Stimulated activated naive CD4-positive, alpha-beta T cell (primary cell): ENCODE measurements around the gene DYNLRB1.

Source experiments
- DNase-seq, 6 experiments: peaks; one replicate each; lab custom pipeline; 2025; lab: John Stamatoyannopoulos, UW

DYNLRB1 gene

GRCh38 chr20:34579191-34579978 is 63.2 kb downstream of the DYNLRB1 start:
- DNase-seq, result no peak

DNA sequence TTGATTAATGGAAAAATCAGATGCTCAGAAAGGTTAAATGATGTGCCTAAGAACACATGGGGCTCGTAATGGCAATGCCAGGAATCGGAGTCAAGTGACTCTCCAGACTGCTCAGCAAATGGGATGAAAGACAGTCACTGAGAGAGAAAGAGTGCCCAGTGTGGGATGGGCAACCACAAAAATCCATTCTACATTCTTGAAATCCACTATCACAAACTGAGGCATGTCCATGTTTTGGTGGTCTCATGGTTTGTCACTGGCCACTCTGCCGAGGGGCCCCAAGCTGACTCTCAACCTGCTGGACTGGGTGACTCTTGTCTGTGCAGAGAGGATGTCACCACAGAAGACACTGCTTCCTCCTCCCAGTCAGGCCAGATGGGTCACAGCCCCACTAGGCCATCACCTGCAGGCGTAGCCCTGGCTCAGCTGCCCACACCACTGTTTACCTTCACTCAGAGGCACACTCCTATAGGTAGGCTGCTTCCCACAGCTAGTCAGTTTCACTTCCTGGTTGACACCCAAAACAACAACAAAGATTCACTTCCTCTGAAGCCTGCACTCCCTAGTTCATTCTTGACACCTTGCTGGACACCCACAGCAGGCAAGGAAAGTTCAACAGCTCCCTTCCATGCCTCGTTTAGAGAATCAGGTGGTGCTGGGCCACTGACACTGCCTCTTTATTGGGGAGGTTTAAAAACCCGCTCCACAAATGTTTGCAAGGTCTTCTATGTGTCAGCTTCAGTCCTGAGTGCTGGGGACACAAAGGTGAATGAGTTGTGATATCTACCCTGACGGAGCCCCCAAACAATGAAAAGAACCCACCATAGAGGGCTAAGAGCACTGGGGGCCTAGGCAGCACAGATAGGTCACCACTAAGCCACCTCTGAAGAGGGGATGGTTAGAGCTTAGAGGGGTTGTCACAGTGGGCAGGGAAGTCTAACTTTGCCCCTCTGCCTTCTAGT is 64.0 kb downstream of the DYNLRB1 start:
- DNase-seq, result no peak

DNA sequence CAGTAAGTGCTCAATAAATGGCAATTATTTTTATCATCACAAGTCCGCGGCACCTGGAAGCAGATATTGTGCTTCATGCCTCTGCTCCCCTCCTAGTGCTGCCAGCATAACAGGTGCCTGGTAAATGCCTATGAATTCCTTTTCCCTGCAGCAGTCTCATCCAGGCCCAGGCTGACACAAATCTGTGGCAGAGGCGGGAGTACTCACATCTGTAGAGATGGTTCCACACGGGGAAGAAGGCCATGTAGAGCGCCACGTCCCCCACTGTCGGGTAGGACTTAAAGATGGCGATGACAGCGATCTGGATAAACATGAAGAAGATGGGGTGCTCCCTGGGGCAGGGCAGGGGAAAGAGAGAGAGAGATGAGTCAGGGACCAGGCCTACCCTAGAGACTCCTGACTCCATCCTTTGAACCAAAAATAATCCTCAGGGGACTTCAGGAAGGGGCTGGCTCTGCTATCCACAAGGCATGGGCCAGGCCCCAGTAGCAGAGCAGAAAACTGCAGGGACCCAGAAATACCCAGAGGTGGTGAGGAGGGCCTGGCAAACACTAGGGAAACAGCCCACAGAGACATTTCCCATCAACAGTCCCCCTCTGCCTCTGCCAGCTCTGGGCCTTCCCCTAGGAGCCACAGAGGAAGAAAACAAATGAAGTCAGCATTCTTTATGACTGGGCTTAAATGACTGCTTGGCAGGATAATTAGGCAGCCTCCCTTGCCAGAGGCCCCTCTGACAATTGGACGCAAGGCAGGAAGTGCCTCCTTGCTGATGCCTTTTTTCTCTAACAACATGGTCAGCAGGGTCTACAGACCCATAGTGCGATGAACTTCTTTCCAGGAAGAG is 65.3 kb downstream of the DYNLRB1 start:
- no peak for DNase-seq

DNA sequence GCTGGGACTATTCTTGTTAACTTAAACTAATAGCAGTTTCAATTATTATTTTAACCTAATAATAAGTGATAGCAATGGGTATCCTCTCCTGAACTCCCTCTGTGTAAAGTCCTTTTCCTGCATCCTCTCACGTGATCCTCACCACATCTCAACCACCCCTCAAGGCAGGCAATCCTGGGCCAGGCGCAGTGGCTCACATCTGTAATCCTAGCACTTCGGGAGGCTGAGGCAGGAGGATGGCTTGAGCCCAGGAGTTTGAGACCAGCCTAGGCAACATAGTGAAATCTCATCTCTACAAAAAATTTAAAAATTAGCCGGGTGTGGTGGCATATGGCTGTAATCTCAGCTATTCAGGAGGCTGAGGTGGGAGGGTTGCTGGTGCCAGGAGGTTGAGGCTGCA is 66.0 kb downstream of the DYNLRB1 start:
- no peak for DNase-seq

DNA sequence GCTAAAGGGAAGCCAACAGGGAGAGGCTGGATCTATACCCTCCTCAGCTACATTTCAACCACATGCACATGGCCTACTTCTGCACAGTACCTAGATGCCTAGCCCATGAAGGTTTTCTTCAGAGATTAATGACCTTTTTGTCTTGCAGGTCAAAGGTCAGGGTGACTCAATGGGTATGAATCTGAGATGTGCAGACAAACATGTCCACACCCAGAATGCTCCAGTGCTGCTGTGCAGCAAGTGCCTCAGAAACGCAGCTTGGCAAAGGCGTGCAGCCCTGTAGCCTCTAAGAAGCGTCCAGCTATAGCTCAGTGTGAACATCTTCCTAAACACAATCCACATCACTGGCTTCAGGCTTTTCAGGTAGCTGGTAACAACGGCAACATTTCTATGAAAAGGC is 66.7 kb downstream of the DYNLRB1 start:
- DNase-seq, result no peak

DNA sequence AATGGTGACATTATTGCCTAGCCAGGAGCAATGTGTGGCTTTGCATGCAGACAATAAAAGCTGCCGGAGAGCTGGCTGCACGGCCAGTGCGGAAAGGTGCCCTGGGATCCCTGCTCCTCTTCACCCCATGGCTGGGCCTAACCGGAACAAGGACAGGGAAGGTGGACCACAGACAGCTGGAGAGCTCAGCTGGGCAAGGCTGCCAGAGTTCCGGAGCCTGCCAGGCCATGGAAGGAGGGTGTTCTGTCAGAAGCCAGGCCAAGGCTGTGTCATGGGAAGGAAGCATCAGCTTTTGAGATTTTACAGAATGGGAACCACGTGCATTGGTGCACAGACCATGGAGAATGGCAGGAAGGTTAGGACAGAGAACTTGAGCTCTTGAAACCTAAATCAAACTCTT is 67.3 kb downstream of the DYNLRB1 start:
- DNase-seq, result no peak

- DNase-seq, result no peak
Measured at GRCh38 chr20:34585019-34585418, 68.8 kb downstream of the DYNLRB1 start.

DNA sequence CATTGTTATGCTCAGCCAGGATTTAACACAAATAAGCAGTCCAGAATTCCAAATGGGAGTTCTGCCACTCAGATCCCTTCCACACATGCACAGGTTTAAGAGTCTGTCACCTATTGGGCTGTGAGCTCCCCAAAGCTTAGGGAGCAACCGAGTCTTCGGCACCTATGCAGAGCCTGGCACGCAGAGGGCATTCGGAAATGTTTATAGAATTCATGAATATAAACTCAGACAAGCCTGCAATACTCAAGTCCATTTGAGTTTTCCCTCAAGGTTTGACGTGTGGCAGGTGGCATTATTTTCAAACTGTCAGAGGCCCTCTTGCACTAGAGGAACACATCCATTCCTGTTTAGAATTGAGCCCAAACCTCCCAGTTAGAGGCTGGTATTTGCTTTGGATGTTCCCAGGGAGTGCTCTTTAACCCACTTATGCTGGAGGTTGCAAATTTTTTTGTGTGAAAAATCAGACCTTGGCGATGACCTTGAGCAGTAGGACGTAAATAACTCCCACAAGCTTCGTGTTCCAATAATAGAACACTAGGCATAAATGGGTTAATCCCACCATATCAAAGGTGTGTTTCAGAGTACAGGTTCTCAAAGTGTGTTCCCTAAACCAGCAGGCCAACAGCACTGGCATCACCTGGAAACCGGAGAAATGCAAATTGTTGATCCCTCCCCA is 70.4 kb downstream of the DYNLRB1 start:
- DNase-seq, result no peak
